HS-5 (cell line): Measurements from ENCODE around the gene TMEM253.

ENCODE experiments used
- DNase-seq: peaks from one replicate; pipeline ENCODE4 v3.0.0-alpha.2; 2012; ENCODE audit warnings: low read depth

TMEM253 gene

DNA sequence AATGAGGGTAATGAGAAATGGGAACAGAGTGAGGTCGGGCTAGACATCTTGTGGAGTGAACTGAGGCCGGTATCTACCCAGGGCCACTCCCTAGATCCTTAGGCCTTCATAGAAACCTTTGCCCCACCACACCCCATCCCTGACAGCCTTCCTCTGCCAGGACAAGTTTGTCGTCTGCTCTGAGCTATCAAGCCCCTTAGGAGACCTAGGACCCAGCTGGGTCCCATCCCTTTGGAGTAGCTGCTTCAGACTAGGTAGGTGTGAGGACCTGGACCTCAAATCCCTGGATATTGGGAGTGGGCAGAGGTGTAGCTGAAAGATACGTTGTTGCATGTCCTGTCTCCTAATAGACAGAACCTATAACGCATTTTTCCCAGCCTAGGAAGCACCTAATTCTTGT lies at the start of gene TMEM253:
TSS of gene TMEM253 (plus strand) at position 136 of the 400 bp plus-strand sequence. CDS start 278 bp downstream, outside the sequence.
- no peak for DNase-seq

DNA sequence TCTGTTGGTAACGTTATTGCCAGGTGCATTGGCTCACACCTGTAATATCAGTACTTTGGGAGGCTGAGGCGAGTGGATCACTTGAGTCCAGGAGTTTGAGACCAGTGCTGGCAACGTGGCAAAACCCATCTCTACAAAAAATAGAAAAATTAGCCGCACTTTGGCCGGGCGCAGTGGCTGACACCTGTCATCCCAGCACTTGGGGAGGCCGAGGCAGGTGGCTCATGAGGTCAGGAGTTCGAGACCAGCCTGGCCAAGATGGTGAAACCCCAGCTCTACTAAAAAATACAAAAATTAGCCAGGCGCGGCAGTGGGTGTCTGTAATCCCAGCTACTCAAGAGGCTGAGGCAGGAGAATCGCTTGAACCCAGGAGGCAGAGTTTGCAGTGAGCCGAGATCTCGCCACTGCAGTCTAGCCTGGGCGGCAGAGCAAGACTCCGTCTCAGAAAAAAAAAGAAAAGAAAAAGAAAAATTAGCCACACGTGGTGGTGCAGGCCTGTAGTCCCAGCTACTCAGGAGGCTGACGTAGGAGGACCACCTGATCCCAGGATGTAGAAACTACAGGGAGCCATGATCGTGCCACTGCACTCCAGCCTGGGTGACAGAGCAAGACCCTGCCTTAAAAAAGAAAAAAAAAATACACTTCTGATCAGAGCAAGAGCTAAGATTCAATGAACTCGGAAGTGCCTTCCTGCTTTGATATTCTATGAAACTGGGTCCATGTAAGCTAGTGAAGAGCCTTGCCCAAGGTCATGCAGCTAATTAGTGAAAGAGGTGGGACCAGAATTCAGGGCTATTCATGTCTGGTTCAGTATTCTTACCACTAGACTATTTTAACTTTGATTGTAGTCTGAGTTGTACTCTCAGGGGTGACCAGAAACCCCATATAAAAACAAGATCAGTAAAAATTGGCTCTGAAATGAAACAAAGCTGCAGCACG lies 47.4 kb upstream of the TMEM253 start:
- DNase-seq: no peak

DNA sequence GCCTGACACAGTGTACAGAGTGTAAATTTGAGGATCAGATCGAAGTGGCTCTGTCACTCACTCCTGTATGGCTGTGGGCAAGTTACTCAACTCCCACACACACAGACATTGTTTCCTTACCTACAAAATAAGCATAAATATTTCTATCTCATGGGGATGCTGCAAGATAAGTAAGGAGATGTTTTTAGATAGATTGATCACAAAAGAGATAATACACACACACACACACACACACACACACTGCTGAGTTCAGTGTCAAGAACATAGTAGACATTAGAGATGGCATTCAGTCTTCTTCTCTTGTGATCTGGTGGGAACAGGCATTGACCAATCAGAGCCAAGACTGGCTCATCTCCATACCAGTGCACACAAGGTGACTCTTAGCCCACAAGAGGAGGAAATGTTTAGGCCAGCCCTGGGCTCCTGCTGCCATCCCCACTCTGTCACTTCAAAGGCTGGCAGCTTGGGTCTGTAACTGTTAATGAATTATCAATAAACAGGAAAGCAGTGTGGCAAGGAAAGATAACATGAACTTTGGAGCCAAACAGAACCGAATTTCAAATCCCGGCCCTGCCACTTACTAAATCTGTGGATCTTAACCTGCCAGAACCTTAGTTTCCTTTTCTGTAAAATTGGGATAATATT lies 46.6 kb upstream of the TMEM253 start:
- DNase-seq: no peak

DNA sequence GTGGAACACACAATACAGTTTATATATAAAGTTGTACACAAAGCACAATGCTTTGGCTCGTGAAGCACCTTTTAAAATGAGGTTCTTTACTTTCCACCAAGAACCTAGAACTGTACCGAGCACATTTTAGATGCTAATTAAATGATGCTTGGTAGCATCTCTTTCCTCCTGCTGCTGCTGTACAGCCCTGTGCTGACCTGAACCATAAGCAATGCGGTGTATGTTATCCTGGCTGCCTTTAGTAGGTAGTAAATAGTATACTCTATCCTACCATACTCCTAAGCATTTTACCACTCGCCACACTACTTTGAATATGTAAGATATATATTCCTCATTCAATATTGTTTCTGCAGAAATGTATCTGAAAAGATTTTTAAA lies 46.1 kb upstream of the TMEM253 start:
- no peak for DNase-seq

DNA sequence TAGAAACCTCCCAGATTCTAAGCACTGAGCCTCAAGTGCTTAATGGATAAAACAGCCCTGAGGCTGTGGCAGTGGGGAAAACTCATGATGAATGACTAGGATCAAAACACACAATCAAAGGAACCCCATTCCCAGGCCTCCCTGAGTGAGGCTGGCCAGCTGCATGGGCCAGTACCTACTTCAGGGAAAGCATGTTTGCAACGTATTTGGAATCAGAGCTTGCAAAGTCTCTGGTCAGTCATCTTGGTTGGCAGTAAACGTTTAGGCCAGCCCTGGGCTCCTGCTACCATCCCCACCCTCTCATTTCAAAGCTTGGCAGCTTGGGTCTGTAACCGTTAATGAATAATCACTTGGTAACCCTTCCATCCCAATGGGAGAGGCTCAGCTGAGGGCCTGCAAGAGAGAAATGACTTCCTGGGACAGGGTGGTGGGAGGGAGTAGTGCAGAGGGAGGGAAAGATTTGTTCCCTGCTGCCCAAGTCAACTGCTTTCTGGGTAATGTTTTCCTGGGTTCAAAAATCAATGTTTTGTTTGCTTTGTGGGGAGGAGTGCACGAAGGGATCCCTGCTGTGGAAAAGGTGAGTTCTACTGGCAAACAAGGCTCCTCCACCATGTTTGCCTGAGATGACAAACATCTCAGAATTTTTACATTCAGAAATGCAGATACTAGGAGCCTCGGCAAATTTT lies 45.3 kb upstream of the TMEM253 start:
- DNase-seq: no peak

DNA sequence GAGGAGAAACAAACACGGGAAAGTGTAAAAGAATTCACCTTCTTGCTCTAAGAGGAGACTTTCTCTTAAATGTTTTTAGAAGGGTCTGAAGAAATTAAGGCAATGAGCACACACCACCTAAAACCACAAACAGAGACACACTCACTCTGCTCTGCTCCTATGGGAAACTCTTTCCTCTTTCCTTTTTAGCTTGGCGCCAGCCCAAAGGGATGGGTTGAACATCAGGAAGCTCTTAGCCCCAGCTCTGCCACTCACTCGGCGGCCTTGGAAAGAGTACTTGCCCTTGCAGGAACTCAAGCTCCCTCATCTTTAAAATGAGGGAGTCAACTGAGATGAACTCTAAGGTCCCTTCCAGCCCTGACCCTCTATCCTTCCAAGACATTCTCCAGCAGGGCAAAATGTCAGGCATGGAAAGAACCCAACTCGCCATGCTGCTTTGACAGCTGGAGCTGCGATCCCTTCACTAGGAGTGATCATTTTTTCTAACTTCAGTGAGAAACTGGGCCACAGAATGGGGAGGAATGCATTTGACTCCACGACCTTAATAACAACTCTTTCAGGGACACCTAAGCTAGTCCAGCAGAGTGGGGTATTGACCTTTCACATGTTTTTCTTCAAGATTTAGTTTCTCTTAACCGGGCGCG lies 44.2 kb upstream of the TMEM253 start:
- no peak for DNase-seq

DNA sequence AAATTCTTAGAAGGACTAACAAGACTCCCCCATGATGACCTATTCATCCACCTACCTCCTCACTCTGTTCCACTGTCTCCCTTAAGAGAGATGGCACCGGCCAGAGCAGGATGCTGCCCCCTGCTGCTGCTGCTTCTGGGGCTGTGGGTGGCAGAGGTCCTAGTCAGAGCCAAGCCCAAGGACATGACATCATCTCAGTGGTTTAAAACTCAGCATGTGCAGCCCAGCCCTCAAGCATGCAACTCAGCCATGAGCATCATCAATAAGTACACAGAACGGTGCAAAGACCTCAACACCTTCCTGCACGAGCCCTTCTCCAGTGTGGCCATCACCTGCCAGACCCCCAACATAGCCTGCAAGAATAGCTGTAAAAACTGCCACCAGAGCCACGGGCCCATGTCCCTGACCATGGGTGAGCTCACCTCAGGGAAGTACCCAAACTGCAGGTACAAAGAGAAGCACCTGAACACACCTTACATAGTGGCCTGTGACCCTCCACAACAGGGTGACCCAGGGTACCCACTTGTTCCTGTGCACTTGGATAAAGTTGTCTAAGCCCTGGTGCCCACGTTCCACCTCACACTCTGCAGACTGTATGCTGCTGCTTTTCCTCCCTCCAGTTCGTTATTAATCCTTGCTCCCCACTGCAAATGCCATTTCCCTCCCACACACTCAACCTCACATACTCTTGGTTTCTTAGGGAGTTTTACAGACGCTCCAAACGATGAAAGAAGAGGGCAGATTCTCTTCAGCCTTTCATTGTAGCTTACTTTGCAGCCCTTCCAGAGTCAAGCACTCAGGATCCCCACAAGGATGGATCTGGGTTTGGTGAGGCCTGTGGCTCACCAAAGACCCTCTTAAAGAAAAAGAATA lies 42.8 kb upstream of the TMEM253 start, which contains the start of gene RNASE8:
TSS of gene RNASE8 (plus strand) at position 20 of the 873 bp plus-strand sequence. CDS start at position 91, 71 bp downstream.
- DNase-seq: no peak

DNA sequence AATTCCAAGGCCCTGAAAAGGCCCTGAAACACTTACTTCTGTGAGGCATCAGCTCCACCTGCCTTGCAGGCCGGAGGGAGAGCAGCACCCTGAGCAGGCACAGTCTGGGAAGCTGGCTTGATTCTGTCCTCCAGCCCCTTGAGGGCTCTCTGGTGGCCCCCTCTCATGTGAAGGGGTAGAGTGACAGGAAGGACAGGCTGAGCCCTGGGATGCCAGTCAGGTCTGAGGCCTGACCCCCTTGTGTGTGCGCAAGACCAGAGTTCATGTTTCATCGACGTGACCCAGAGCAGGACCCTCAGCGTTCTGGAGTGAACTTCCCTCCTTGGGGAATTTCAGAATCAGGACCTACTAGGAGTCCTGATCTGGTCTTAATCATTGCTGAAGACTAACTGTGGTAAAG lies 42.0 kb upstream of the TMEM253 start:
- no peak for DNase-seq

DNA sequence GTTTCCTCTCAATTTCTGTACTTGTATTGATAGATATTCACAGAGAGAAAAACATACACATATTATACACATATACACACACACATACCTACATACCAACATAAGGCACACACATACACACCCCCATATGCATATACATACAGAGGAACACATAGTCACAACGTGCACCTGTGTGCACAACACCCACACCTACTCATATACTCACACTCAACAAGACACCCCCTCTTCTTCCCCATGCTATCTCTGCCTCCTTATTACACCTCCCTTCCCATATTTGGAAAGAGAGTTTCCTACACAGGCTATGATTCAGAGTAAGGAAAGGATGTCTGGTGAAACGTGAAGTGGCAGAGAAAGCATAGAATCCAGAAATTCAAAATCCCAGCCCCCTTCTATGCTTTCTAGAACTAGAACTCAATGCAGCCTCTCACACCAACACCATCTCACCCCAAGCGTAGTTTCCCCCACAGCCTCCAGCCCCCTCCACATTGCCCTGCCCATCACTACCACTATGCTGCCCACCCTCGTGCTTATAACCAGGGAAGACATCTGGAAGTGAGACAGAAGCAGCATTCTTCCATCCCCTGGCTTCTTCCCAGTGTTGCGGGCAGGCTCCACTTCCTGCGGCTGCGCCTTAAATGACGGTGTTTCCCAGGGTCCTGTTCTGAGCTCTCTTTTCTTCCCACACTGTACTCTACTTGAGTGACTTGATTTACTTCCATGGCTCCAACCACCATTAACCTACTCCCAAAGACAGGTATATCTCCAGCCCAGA lies 40.8 kb upstream of the TMEM253 start:
- no peak for DNase-seq

DNA sequence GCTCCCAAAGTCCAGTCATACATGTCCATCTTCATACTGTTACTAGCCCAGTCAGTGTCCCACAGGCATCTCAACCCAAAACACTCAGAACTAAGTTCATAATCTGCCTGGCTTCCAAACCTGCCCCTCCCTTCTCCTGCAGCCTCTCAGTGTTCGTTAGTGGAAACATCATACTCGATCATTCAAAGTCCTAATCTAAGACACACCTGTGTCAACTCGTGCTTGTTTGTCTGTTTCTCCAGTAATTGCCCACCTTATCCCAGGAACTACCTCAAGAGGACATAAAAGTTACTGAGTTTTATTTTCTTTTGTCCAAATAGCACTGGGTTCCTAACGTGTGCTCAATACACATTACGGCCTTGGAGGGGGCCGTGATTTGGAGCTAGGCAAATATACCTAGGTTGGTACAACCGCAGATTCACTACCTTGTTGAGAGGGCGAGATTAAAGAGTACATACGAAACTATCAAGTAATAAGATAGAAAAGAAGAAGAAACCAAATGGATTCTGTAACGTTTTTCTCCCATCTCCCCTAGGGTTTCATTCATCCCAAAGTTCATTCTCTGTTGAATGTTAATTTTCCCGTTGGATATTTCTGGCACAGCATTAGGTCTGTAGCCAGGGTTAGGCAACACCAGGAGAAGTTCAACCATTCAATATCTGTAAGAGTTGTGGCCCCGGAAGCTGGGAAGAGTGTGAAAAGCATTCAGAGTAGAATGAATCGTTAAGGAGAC lies 40.1 kb upstream of the TMEM253 start:
- no peak for DNase-seq

DNA sequence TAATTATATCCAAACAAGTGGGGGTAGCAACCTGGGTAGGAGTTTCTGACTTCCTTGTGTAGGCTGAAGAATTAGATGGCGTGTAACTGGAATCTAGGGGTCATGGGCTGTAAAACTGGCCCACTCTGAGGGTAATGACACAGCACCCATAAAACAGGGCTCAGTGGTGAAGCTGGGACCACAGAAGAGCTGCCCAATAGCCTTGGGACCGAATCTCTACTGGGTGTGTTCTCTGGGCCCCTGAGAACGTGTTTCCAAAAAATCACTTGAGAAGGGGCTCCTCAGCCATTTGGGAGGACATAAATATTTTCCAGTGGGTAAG lies 39.6 kb upstream of the TMEM253 start:
- no peak for DNase-seq

DNA sequence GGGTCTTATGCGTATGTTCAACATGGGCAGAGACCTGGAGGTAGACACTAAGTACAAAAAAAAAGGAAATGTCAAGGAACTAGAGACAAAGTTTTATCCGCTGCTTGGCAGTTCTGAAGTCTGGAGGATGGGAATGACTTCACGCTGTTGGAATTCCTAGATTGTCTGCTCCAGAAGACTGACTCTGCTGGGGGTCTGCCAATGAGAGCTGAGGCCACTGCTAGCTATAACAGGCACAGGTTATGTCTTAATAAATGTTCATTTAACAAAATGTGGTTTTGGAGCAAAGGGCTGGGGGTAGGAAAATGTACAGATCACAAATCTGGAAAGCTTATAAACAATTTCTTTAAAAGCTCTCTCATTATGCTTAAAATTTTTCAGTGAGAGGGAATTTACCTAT lies 37.4 kb upstream of the TMEM253 start:
- DNase-seq: no peak

DNA sequence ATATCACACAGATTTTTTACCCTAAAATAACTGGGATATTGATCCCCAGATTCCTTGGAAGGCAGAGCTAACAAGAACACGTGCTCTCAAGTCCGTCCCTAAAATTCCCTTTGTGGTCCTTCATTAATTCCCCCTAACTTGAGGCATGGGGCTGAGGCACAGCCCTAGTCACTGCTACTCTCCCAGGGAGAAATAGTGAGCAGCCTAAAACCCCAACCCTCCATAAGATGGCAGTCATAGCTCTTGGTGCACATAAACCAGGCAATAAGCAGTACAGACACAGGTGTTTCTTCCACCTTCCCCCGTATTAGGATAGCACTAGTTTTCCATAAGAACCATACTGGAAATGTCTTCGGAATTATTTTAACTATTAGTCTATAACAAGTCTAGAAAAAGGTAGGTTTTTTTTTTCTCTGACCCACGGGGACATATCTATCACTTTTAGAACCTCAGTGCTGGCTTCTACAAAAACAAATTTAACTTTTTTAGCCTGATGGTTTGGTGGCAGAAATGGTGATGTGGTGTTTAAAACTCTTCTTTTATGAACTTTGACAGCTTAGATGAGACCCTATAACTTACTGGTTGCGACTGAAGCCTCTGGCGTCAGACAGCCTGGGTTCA lies 33.9 kb upstream of the TMEM253 start:
- DNase-seq: no peak

DNA sequence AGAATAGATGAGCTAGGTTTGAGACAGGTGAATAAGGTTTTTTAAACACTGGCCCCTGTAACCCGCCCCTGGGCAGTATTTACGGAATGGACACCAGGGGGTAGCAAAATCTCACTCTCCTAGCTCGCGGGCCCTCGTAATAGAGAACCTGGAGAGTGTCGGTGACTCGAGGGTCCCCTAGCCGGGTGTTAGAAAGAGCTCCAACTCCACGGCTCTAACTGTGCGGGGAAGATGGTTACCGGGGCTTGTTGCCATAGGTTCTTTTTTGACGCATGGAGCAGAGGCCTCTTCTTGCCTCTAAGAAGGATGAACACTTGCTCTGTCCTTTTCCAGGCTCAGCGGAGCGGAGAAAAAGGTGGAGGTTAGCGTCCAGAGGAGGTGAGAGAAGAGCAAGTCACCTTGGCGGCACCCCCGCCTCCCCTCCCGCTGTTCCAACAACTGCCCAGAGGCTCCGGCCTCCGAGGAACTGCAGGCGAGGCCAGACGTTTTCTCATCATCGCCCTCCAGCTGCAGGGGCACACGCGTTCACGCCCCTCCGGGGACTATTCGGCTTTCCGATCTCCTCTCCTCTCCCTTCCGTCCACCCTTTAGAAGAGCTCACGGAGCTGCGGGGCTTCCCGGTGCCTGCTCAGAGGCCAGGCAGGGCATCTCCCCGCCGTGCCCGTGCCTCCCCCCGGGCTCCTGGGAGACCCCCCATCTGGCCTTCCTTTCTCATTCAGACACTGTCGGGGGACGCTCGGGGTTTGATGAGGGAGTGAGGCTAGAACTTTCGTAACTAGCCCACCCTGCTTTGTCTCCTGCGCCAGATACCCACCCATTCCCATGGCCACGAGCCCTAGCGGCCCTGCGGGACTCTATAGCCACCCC lies 32.1 kb upstream of the TMEM253 start:
- no peak for DNase-seq

DNA sequence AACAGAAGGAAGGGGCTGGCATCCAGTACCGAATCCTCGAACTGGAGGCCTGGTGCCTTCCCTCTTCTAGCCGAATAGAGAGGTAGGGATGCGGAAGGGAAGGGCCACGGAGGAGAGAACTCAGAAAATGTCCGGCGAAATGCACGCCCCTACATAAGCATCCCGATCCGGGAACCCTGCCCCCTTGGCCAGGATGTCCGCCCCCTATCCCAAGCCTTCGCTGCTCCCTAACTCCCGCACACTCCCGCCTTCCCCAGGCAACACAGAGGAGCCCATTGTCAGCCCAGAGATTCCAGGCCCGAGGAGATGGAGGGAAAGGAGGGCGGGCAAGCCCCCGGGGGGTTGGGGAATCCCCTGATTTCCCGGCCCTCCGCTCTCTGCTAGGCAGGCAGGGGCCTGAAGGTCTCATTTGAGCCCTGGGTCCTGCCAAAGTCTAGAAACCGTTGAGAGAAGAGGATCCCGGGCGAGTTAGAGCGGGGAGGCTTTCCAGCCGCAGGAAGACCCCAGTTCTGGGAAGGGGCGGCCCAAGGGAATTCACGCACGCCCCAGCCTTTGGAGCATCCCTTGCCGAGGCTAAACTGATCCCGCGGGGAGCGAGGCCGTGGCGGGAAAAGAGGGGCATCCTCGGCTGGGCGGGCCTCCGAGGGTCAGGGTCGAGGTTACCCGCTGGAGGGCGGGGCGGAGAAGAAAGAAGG lies 31.3 kb upstream of the TMEM253 start:
- DNase-seq: no peak

DNA sequence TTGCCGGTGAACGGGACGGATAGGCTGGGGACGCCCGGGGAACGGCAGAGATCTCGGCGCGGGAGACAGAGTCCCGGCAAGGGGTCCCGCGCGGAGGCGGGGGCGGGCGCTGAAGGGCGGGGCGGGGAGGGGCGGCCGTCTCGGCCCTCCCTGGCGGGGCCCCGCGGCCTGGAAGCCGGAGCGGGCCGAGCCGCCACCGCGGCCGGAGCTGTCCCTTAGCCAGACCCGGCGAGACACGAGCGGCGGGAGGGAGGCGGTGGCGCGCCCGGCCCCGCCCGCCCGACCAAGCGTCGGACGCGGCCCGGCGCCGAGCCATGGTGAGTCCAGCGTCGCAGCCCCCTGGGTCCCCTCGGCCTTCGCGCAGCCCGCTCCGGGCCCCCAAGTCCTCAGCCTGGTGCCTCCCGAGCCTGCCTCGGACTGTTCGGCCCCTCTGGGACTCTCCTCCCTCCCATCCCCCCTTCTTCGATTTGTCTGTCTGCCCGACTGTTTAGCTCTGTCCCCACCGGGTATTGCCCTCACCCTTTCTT lies 30.7 kb upstream of the TMEM253 start, which contains the start of gene ARHGEF40:
TSS of gene ARHGEF40 (plus strand) at position 222 of the 527 bp plus-strand sequence. CDS start at position 315, 93 bp downstream.
- DNase-seq: no peak

DNA sequence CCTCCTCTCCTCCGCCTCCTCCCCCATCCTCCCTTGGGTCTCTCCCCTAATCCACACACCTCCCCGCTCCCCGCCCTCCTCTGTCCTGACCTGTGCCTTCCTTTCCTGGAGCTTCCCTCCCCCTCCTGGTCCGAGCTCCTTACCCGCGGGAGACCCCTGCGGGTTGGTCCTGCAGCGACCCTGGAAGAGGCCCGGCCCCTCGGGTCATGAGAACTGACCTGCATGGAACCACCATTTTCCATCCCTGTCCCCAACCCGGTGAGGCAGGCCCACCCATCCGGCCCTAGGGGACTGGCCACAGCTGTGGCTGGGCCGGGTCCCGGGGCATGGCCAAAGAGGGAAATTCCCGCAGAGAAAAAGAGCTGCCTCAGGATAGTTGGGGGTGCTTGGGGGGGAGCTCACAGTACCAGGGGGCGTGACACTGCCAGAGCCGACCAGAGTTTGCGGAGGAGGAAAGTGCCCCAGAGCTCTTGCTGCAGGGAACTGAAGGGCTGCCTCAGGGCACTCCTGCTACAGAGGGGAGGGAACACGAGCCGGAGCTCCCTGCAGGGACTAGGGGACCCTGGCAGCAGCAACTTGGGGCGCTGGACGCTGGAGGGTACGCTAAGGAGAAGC lies 30.1 kb upstream of the TMEM253 start:
- DNase-seq: no peak
